Measurements from ENCODE around the gene EDEM3. TPM values are rescaled to one million over a fixed set of nuclear protein-coding genes. Genes with fewer than 3 reads are reported as not detected.

EDEM3 gene
- total and polyA plus RNA-seq, 2 of the 8 experiments (the other 6 are each of a cell fraction or from before 2014, with no cell fraction given): 1.6 to 14.0 TPM

- TF ChIP-seq CHD7 (IDR thresholded peaks at IDR 0.05; ENCODE audit: insufficient replicate concordance, low read length) (no peak), TAF1 (IDR thresholded peaks at IDR 0.05; ENCODE audit: low read depth, low read length) (no peak)
Measured at GRCh38 chr1:184664661-184665060, 90.0 kb downstream of the EDEM3 start (continued).

All from H1 (cell line).